Upper lobe of left lung (tissue), 6 donors: ENCODE results near the gene EPHB1. TPM values are rescaled to one million over a fixed set of nuclear protein-coding genes. Genes with fewer than 3 reads are reported as not detected.
A peak's percentile ranks its signal among the peaks of the same experiment; 100 is the strongest.
"Not testable (repeated sequence)": the region's sequence is repeated elsewhere in the genome, so short reads cannot be mapped to it uniquely, and the experiment has no call there.

Experiments used
- ATAC-seq, 2 donors: fragments of 200-7000 bp; cut with Tn5 transposase; one replicate each; pipeline ENCODE4 v1.9.1; 2022; ENCODE audit warnings: mild to moderate bottlenecking in 2 of 2, moderate library complexity in 2 of 2; ENCODE audit not compliant: low FRiP score in 2 of 2
- DNase-seq, 2 donors: peaks; one replicate each; pipeline ENCODE4 v3.0.0-alpha.2; 2019 to 2020
- H3K27ac ChIP-seq, 4 donors: fragments of 200-600 bp; sonication (generic); one replicate each; pipeline ENCODE4 v1.5.1; 2016 to 2019
- H3K27me3 ChIP-seq, 4 donors: fragments of 200-600 bp; sonication (generic); one replicate each; pipeline ENCODE4 v1.5.1; 2017 to 2019
- H3K36me3 ChIP-seq, 4 donors: fragments of 200-600 bp; sonication (generic); one replicate each; pipeline ENCODE4 v1.5.1; 2016 to 2019
- H3K4me1 ChIP-seq, 4 donors: fragments of 200-600 bp; sonication (generic); one replicate each; pipeline ENCODE4 v1.5.1; 2018 to 2019
- H3K4me3 ChIP-seq, 4 donors: fragments of 200-600 bp; sonication (generic); one replicate each; pipeline ENCODE4 v1.5.1; 2017 to 2019; ENCODE audit warnings: mild to moderate bottlenecking in 2 of 4, moderate library complexity in 1 of 4
- H3K9me3 ChIP-seq, 4 donors: fragments of 200-600 bp; sonication (generic); one replicate each; pipeline ENCODE4 v1.5.1; 2018 to 2019
- CTCF ChIP-seq, 6 experiments: fragments of 450-650 bp in 4 of 6; fragments of 200-600 bp in 2 of 6; sonication (generic) in 2 of 6; IDR thresholded peaks; one replicate each; pipeline ENCODE4 v1.5.1; 2016 to 2019; ENCODE audit warnings: antibody characterized with exemption in 6 of 6
- EP300 ChIP-seq, 4 donors: sonication (generic); formaldehyde crosslinking; IDR thresholded peaks; one replicate each; pipeline ENCODE4 v1.5.1; 2017; ENCODE audit warnings: antibody characterized with exemption in 4 of 4, control low read depth in 2 of 4
- POLR2A ChIP-seq, 4 donors: fragments of 450-650 bp; IDR thresholded peaks; one replicate each; pipeline ENCODE4 v1.5.1; 2016 to 2017; ENCODE audit warnings: antibody characterized with exemption in 4 of 4, mild to moderate bottlenecking in 2 of 4
- POLR2AphosphoS5 ChIP-seq, 2 donors: sonication (generic); formaldehyde crosslinking; IDR thresholded peaks; one replicate each; pipeline ENCODE4 v1.5.1; 2017; ENCODE audit warnings: antibody characterized with exemption in 2 of 2
- WGBS, 2 donors: methylation state at CpG; one replicate each; pipeline ENCODE4 v1.1.5; 2017 to 2018; 5-methylcytosine and 5-hydroxymethylcytosine counted together
- total RNA-seq, 6 donors: library from RNA; depleted of rRNA in 4 of 6; stranded (reverse); fragments of >200 nt in 4 of 6; gene quantifications; one replicate each; pipeline versions ENCODE4 v1.1.0 to v1.2.1, GENCODE V29; 2016 to 2021
- donor health status: DM: no; HTN: no; CAD: no; lungs with moderate emphysema.
- donor health status: DM: no; HTN: yes; CAD: no; lungs with severe emphysema.

Gene EPHB1
- total RNA-seq, 6 donors from 2014 or later, result 1.3 to 14.6 (median 2.4) TPM; not detected in 1

- H3K27me3 ChIP-seq, result no peaks in the 10 kb centered on the region
- ATAC-seq (no peak), DNase-seq (no peak)
- no peak for TF ChIP-seq POLR2AphosphoS5 (IDR thresholded peaks at IDR 0.05)
- no peak for TF ChIP-seq CTCF (IDR thresholded peaks at IDR 0.05)
- TF ChIP-seq EP300 (IDR thresholded peaks at IDR 0.05), result no peak
- no peak for TF ChIP-seq POLR2A (IDR thresholded peaks at IDR 0.05)
- H3K4me3 ChIP-seq, result no peak overlapping the region
- peaks cover 0 to 14% (median 4%) of the 10 kb centered on the region in 4 donors for H3K4me1 ChIP-seq
- no peak overlapping the region for H3K27ac ChIP-seq
- H3K9me3 ChIP-seq, result no peaks in the 10 kb centered on the region
- 83 to 95% methylated on average over 2 of the region's 2 CpGs for WGBS, 2 donors
- H3K36me3 ChIP-seq, result no peaks in the 10 kb centered on the region
Observed at GRCh38 chr3:135232226-135232625, 437.2 kb downstream of the EPHB1 start.

GRCh38 chr3:135233476-135233875 is 438.4 kb downstream of the EPHB1 start:
- not testable (repeated sequence) for H3K4me3 ChIP-seq, H3K36me3 ChIP-seq, ATAC-seq, DNase-seq, H3K9me3 ChIP-seq, H3K27me3 ChIP-seq, H3K27ac ChIP-seq
- H3K4me1 ChIP-seq, result peaks cover 0 to 13% (median 4%) of the 10 kb centered on the region in 4 donors
- 88 to 90% methylated on average over 3 of the region's 3 CpGs for WGBS, 2 donors

- Histone ChIP-seq H3K27ac (no peak overlapping the region), H3K9me3 (no peaks in the 10 kb centered on the region), H3K4me3 (no peak overlapping the region), H3K27me3 (no peaks in the 10 kb centered on the region), H3K4me1 (no peaks in the 10 kb centered on the region), H3K36me3 (no peaks in the 10 kb centered on the region)
- TF ChIP-seq CTCF (IDR thresholded peaks at IDR 0.05), result no peak
- no peak for TF ChIP-seq POLR2AphosphoS5 (IDR thresholded peaks at IDR 0.05)
- no peak for TF ChIP-seq EP300 (IDR thresholded peaks at IDR 0.05)
- TF ChIP-seq POLR2A (IDR thresholded peaks at IDR 0.05), result no peak
- DNase-seq (no peak), ATAC-seq (no peak)
- 71 to 94% methylated on average over 5 of the region's 5 CpGs for WGBS, 2 donors
Observed at GRCh38 chr3:135235541-135235940, 440.5 kb downstream of the EPHB1 start.

- Histone ChIP-seq H3K4me1 (no peaks in the 10 kb centered on the region), H3K27ac (no peak overlapping the region), H3K4me3 (no peak overlapping the region), H3K9me3 (no peaks in the 10 kb centered on the region), H3K36me3 (no peaks in the 10 kb centered on the region), H3K27me3 (no peaks in the 10 kb centered on the region)
- ATAC-seq (peak in 1 of 2 donors; percentile 17), DNase-seq (no peak)
- no peak for TF ChIP-seq EP300 (IDR thresholded peaks at IDR 0.05)
- no peak for TF ChIP-seq POLR2AphosphoS5 (IDR thresholded peaks at IDR 0.05)
- TF ChIP-seq CTCF (IDR thresholded peaks at IDR 0.05), result no peak
- no peak for TF ChIP-seq POLR2A (IDR thresholded peaks at IDR 0.05)
- 43% methylated on average over 3 of the region's 3 CpGs for WGBS, 2 donors
Observed at GRCh38 chr3:135237371-135238143, 442.5 kb downstream of the EPHB1 start.

GRCh38 chr3:135238236-135238830 is 443.3 kb downstream of the EPHB1 start:
- no peak overlapping the region for H3K4me3 ChIP-seq
- TF ChIP-seq CTCF (IDR thresholded peaks at IDR 0.05) (no peak), EP300 (IDR thresholded peaks at IDR 0.05) (no peak), POLR2A (IDR thresholded peaks at IDR 0.05) (no peak), POLR2AphosphoS5 (IDR thresholded peaks at IDR 0.05) (no peak)
- no peaks in the 10 kb centered on the region for H3K36me3 ChIP-seq
- WGBS, 2 donors, result 40 to 69% methylated on average over 1 to 4 of the region's 4 CpGs
- ATAC-seq (no peak), DNase-seq (peak in 1 of 2 donors; percentile 44)
- H3K27ac ChIP-seq, result no peak overlapping the region
- no peaks in the 10 kb centered on the region for H3K27me3 ChIP-seq
- H3K9me3 ChIP-seq, result no peaks in the 10 kb centered on the region
- no peaks in the 10 kb centered on the region for H3K4me1 ChIP-seq
